IPS DF 4.7 (cell line): ENCODE measurements around the gene HTR3E.

Experiments used
- DNase-seq: peaks from one replicate; pipeline ENCODE4 v3.0.0-alpha.2; 2013; ENCODE audit warnings: low spot score; ENCODE audit errors: extremely low read depth

The HTR3E gene

DNA sequence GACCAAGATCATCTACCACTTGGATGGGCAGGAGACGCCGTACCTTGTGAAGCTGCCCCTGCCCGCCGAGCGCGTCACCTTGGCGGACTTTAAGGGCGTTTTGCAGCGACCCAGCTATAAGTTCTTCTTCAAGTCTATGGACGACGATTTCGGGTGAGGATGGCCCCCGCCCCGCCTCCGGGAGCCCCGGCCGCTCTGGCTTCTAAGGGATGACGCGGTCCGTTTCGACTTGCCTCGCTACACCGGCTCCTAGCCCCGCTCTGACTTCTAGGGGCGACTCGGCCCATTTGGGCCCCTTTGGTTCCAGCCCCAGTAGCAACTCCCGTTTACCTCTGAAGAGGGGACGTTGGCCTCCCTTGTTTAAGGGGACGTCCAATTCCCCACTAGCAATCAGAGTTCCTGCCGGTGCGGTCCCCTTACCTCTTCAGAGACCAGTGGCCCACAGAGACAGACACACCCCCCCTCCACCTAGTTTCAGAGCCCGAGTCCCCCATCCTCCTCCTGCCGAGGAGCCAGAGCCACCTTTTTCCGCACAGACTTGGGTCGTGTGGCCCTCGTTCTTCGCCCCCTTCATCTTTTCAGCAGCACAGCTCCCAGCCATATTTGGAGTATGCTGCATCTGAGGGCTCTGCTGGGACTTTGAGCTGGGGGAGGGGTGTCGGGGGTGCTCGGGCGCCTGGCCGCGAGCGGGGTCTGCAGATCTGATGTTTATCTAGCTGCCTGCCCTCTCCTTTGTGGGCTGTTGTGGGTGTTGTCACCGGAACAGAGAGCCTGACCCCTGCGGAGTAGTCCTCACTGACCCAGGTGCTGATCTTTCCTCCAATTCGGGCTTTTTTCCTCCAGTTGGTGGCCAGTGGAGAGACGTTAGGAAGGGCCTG lies 59.0 kb downstream of the HTR3E start:
- no peak for DNase-seq

DNA sequence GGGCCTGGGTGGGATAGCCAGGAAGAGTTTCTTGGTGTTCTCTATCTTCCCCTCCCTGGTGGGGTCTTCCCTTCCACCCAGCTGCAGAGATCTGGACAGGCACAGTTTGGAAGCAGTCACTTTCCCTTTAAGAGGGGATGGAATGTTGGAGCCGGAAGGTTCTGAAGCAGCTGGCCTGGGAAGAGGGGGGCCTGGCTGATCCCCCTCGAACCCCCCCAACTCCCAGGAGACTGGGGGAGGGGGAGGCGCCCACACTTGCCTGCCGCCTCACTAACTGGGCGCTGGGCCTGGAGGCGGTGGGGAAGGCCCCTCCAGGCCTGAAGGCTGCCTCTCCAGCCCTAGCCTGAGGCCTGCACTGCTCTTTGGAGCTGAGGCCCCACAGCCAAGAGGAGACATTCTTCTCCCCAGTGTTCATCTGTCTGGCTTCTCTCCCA lies 59.7 kb downstream of the HTR3E start:
- no peak for DNase-seq
